Measurements from ENCODE around the gene SRSF4.

DNA sequence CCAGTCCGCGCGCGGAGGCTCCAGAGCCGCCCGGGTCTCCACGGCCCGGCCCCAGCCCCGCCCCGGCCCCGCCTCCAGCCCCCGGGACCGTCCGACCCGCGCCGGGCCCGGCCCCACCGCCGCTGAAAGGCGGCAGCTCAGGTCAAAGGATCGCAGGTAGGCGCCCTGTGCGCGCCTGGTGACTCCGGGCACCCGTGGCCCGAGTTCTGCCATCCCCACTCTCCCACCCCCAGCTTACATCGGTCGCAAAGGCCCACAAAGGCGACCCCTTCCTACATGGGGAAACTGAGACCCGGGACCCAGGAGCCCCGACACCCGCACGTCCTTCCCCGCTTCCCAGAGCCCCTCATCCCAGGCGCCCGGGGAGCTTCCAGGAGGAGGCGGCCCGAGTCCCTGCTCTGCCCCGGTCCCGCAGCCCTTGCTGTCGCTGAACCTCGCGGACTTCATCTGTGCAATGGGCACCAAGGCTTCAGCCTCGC lies 57.8 kb downstream of the SRSF4 start, which contains the start of gene TMEM200B:
- no peak for TF ChIP-seq ZNF384 (IDR thresholded peaks at IDR 0.05)
- no peak for TF ChIP-seq SP1 (IDR thresholded peaks at IDR 0.05)
- no peak for TF ChIP-seq FOXK2 (IDR thresholded peaks at IDR 0.05)
- no peak for TF ChIP-seq ARNT (IDR thresholded peaks at IDR 0.05)
- no peak for TF ChIP-seq FOXM1 (IDR thresholded peaks at IDR 0.05; ENCODE audit: borderline replicate concordance)
- TF ChIP-seq TARDBP (IDR thresholded peaks at IDR 0.05) = no peak
- no peak for TF ChIP-seq ELF4 (IDR thresholded peaks at IDR 0.05)
